Measurements from ENCODE around the gene TMEM187. TPM values are rescaled to one million over a fixed set of nuclear protein-coding genes. Genes with fewer than 3 reads are reported as not detected.
"Not testable (repeated sequence)": the region's sequence is repeated elsewhere in the genome, so short reads cannot be mapped to it uniquely, and the experiment has no call there.

The TMEM187 gene
- total RNA-seq, 4 donors from 2014 or later: 3.6 to 6.9 (median 6.1) TPM

GRCh38 chrX:153971450-153972367 is 845 bp upstream of the TMEM187 start, which contains the start of gene HCFC1:
Gene HCFC1 (minus strand): TSS chrX:153971818. CDS start chrX:153970840, 978 bp downstream.
- H3K36me3 ChIP-seq: no peaks in the 10 kb centered on the region
- H3K4me1 ChIP-seq: peaks cover 44 to 53% (median 50%) of the 10 kb centered on the region in 4 donors
- intact Hi-C loops (cut with DNase I): no loop called here
- peak within 1 kb of the TSS; percentile 65 to 81 (median 72) for H3K4me3 ChIP-seq
- 16% methylated on average over 89 of the region's 96 CpGs for WGBS
- H3K27ac ChIP-seq (replicated peaks in 1 of 4): peak within 1 kb of the TSS; percentile 95 to 99 (median 98)
- H3K27me3 ChIP-seq: no peaks in the 10 kb centered on the region
- peak; percentile 94 for DNase-seq (ENCODE audit: extremely low spot score)
- no peak for TF ChIP-seq POLR2A (IDR thresholded peaks at IDR 0.05; ENCODE audit: low read depth)
- TF ChIP-seq, protein P1, sequence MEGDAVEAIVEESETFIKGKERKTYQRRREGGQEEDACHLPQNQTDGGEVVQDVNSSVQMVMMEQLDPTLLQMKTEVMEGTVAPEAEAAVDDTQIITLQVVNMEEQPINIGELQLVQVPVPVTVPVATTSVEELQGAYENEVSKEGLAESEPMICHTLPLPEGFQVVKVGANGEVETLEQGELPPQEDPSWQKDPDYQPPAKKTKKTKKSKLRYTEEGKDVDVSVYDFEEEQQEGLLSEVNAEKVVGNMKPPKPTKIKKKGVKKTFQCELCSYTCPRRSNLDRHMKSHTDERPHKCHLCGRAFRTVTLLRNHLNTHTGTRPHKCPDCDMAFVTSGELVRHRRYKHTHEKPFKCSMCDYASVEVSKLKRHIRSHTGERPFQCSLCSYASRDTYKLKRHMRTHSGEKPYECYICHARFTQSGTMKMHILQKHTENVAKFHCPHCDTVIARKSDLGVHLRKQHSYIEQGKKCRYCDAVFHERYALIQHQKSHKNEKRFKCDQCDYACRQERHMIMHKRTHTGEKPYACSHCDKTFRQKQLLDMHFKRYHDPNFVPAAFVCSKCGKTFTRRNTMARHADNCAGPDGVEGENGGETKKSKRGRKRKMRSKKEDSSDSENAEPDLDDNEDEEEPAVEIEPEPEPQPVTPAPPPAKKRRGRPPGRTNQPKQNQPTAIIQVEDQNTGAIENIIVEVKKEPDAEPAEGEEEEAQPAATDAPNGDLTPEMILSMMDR (IDR thresholded peaks at IDR 0.05): no peak
- peak; percentile 54 to 73 for TF ChIP-seq POLR2AphosphoS5 (IDR thresholded peaks at IDR 0.05)
- no peak for TF ChIP-seq EP300 (IDR thresholded peaks at IDR 0.05)
- H3K9me3 ChIP-seq: no peaks in the 10 kb centered on the region

DNA sequence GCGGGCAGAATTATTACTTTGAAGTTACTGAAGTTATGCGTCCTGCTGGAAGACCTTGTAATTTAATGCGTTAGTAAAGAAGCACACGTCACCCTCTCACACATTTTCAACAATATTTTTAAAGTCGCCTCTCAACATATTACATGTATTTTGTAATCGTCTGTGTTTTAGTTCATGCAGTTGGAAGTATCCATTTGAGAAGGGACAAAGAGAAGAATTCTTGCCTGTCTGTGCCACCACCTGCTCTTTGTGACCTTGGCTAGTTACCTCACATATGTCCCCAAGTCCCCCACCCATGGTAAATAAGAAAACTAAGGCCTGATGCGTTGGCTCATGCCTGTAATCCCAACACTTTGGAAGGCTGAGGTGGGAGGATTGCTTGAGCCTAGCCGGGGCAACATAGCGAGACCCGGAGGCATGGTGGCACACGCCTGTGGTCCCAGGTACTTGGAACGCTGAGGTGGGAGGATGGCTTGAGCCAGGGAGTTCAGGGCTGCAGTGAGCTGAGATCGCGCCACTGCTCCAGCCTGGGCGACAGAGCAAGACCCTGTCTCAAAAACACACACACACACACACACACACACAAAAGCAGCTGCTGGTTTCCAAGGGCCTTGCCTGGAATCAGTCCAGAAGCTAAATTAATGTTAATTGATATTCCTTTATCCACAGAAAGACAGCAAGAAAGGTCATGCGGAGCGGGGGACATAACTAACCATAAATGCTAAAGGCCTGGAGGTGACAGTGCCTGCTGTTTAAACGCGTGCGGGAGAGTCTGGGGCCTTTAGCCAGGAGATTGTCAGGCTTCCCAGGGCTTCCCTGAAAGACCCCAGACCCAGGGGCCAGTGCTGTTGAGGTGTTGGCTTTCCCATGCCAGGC is 811 bp downstream of the TMEM187 start:
- intact Hi-C loops (cut with DNase I): no loop called here

GRCh38 chrX:153974003-153974725 is 1.6 kb downstream of the TMEM187 start:
- Histone ChIP-seq H3K27ac (replicated peaks in 1 of 4) (peak overlapping the region; percentile 95 to 99 (median 98)), H3K9me3 (no peaks in the 10 kb centered on the region), H3K36me3 (no peaks in the 10 kb centered on the region), H3K4me3 (peak overlapping the region in 2 of 4 donors; percentile 72 to 81), H3K4me1 (peaks cover 19 to 29% (median 26%) of the 10 kb centered on the region in 4 donors), H3K27me3 (no peaks in the 10 kb centered on the region)
- intact Hi-C loops (cut with DNase I): no loop called here
- 76% methylated on average over 6 of the region's 14 CpGs for WGBS
- no peak for TF ChIP-seq POLR2AphosphoS5 (IDR thresholded peaks at IDR 0.05)
- TF ChIP-seq, protein P1 (IDR thresholded peaks at IDR 0.05): no peak
- DNase-seq (ENCODE audit: extremely low spot score): no peak

More for the DNA sequence above, 811 bp downstream of the TMEM187 start:
- H3K9me3 ChIP-seq: no peaks in the 10 kb centered on the region
- peak overlapping the region; percentile 95 to 99 (median 98) for H3K27ac ChIP-seq (replicated peaks in 1 of 4)
- peaks cover 27 to 37% (median 34%) of the 10 kb centered on the region in 4 donors for H3K4me1 ChIP-seq
- WGBS: 47% methylated on average over 13 of the region's 20 CpGs
- no peaks in the 10 kb centered on the region for H3K36me3 ChIP-seq
- TF ChIP-seq POLR2A (IDR thresholded peaks at IDR 0.05; ENCODE audit: low read depth) (no peak), POLR2AphosphoS5 (IDR thresholded peaks at IDR 0.05) (no peak), EP300 (IDR thresholded peaks at IDR 0.05) (no peak)
- DNase-seq (ENCODE audit: extremely low spot score): no peak
- H3K27me3 ChIP-seq: no peaks in the 10 kb centered on the region
- H3K4me3 ChIP-seq: peak overlapping the region; percentile 65 to 81 (median 72)

DNA sequence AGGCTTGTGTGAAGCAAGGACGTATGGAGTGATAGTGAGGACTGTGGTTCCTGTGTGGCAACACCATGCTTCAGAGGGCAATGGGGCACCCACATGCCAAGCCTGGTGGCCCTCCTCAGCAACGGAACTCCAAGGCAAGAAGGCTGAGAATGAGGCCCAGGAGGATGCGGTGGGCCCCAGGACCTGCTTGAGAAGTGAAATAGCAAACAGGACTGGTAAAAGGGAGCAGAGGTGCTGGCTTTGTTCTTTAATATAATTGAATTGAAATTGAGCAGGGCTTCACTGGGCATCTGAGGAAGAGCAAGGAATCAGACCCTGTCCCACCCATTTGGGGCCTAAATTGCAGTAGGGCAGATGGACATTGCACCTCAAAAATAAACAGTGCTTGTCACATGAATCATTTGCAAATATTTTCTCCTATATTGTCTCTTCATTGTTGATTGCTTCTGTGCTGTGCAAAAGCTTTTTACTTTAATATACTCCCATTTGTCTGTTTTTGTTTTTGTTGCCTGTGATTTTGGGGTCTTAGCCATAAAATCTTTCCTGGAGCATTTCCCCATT is 2.3 kb downstream of the TMEM187 start:
- H3K4me1 ChIP-seq: peaks cover 14 to 22% (median 19%) of the 10 kb centered on the region in 4 donors
- intact Hi-C loops (cut with DNase I): no loop called here
- TF ChIP-seq POLR2A (IDR thresholded peaks at IDR 0.05; ENCODE audit: low read depth) (no peak), EP300 (IDR thresholded peaks at IDR 0.05) (no peak), POLR2AphosphoS5 (IDR thresholded peaks at IDR 0.05) (no peak)
- TF ChIP-seq, protein P1 (IDR thresholded peaks at IDR 0.05): no peak
- H3K27me3 ChIP-seq: no peaks in the 10 kb centered on the region
- H3K27ac ChIP-seq (replicated peaks in 1 of 4): peak overlapping the region in 3 of 4 donors; percentile 95 to 99 (median 98)
- WGBS: 88% methylated on average over 3 of the region's 3 CpGs
- no peaks in the 10 kb centered on the region for H3K36me3 ChIP-seq
- no peaks in the 10 kb centered on the region for H3K9me3 ChIP-seq
- no peak overlapping the region for H3K4me3 ChIP-seq
- no peak for DNase-seq (ENCODE audit: extremely low spot score)

DNA sequence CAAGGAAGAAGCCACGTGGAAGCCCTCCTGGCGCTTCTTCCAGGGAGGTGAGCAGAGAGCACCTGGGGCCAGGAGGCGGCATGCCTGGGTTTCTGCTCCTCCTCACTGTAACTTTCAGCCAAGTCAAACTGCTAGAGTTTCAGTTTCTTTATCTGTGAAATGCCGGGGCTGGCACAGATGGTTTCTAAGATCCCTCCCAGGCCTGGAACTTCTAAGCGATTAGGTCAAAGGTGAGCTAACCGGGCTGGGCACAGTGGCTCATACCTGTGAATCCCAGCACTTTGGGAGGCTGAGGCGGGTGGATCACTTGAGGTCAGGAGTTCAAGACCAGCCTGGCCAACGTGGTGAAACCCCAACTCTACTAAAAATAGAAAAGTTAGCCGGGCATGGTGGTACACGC is 7.8 kb downstream of the TMEM187 start:
- WGBS: 88% methylated on average over 9 of the region's 10 CpGs
- H3K4me1 ChIP-seq; H3K9me3 ChIP-seq; intact Hi-C loops (cut with DNase I); H3K36me3 ChIP-seq; DNase-seq (ENCODE audit: extremely low spot score); H3K27ac ChIP-seq (replicated peaks in 1 of 4); H3K4me3 ChIP-seq; H3K27me3 ChIP-seq: not testable (repeated sequence)
